ENCODE results near the gene PCBP1.
"Not testable (repeated sequence)": the region's sequence is repeated elsewhere in the genome, so short reads cannot be mapped to it uniquely, and the experiment has no call there.

PCBP1 gene

DNA sequence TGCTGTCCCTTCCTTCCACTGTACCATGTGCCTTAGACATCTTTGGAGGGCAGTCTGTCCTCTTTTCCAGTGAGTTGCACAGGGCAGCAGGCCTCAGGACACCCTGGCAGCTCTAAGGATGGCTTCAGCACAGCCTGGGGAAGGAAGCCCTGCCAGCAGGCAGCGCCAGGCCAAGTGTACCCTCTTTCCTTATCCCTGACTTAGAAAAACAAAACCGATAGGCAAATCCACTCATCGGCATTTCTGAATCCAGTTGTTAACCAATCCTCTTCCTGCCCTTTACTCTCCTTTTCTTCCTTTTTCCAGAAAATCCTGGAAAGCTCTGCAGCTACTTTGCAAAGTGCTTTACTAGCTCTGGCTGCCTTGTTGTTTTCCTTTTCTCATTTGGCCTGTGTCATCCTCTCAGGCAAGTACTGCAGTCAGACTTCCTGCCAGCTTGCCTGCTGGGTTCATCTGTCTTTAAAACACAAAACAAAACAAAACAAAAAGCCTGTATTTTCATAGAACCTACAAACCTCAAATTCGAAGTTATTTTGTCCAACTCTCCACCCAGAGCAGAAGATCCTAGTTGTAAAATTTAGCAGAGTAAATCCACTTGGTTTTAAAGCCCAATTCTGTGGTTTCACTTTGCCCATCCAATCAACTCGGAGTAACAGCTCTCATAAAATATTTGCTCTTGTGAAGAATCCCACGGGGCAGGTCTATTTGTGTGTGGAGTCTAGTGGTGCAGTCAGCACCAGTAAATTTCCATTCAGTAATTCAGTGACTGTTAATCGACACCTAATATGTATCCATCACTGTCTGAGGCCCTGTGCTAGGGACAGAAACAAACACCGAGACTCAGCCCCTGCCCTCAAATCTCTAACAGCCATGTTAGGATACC lies 45.2 kb downstream of the PCBP1 start:
- peak overlapping the region; percentile 63 for H2AFZ ChIP-seq (ENCODE audit: low read length)
- peaks cover 19% of the 10 kb centered on the region for H3F3A ChIP-seq (ENCODE audit: low read depth)
- H3K4me1 ChIP-seq (ENCODE audit: insufficient read depth, low read length, poor library complexity, severe bottlenecking): peaks cover 53% of the 10 kb centered on the region
- H3K9ac ChIP-seq (ENCODE audit: low read depth, low read length, poor library complexity, severe bottlenecking): peak overlapping the region; percentile 74
- no peaks in the 10 kb centered on the region for H3K9me3 ChIP-seq (ENCODE audit: insufficient read depth, low read depth, low read length)
- no peaks in the 10 kb centered on the region for H3K79me2 ChIP-seq (ENCODE audit: insufficient read depth, low read length)
- TF ChIP-seq EZH2phosphoT487 (IDR thresholded peaks at IDR 0.05; ENCODE audit: borderline replicate concordance): no peak
- no peak for TF ChIP-seq CTCF (conservative IDR thresholded peaks at IDR 0.05; ENCODE audit: low read length)
- no peaks in the 10 kb centered on the region for H3K36me3 ChIP-seq (ENCODE audit: insufficient read depth, low read length)
- H3K4me2 ChIP-seq (ENCODE audit: low read depth, low read length, poor library complexity, severe bottlenecking): peak overlapping the region; percentile 82
- peak overlapping the region; percentile 73 for H3K4me3 ChIP-seq (ENCODE audit: low read length, poor library complexity, severe bottlenecking)
- H3K9me2 ChIP-seq (replicated peaks; ENCODE audit: low read depth, low read length): no peaks in the 10 kb centered on the region
- no peaks in the 10 kb centered on the region for H4K20me1 ChIP-seq (ENCODE audit: insufficient read depth, low read length, poor library complexity, severe bottlenecking)
- H3K27me3 ChIP-seq (ENCODE audit: insufficient read depth, low read length, poor library complexity, severe bottlenecking): no peaks in the 10 kb centered on the region

DNA sequence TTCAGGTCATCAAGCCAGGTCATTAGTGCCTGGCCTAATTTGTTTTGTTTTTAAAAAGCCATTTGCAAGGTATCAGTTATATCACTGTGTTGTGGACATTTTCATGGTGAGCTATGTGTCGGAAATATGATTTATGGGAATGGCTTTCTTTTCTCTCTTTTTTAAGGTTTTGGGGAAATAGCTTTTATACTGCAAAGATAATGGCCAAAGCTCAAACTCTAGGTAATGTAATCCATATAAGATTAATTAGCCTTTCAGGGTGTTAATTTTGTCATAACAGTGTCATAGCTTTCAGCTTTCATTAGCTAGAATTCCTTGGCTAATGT lies 45.8 kb downstream of the PCBP1 start:
- H3K9me2 ChIP-seq (replicated peaks; ENCODE audit: low read depth, low read length): no peaks in the 10 kb centered on the region
- H3K4me1 ChIP-seq (ENCODE audit: insufficient read depth, low read length, poor library complexity, severe bottlenecking): peaks cover 53% of the 10 kb centered on the region
- H2AFZ ChIP-seq (ENCODE audit: low read length): peak overlapping the region; percentile 63; the same call in 1 of the 2 replicates
- H3K36me3 ChIP-seq (ENCODE audit: insufficient read depth, low read length): no peaks in the 10 kb centered on the region
- H3K9me3 ChIP-seq (ENCODE audit: insufficient read depth, low read depth, low read length): no peaks in the 10 kb centered on the region
- no peaks in the 10 kb centered on the region for H3K79me2 ChIP-seq (ENCODE audit: insufficient read depth, low read length)
- TF ChIP-seq EZH2phosphoT487 (IDR thresholded peaks at IDR 0.05; ENCODE audit: borderline replicate concordance) (no peak), CTCF (conservative IDR thresholded peaks at IDR 0.05; ENCODE audit: low read length) (no peak)
- no peaks in the 10 kb centered on the region for H4K20me1 ChIP-seq (ENCODE audit: insufficient read depth, low read length, poor library complexity, severe bottlenecking)
- H3K4me3 ChIP-seq (ENCODE audit: low read length, poor library complexity, severe bottlenecking): peak overlapping the region; percentile 73
- H3F3A ChIP-seq (ENCODE audit: low read depth): peaks cover 19% of the 10 kb centered on the region
- no peaks in the 10 kb centered on the region for H3K27me3 ChIP-seq (ENCODE audit: insufficient read depth, low read length, poor library complexity, severe bottlenecking)
- peak overlapping the region; percentile 74 for H3K9ac ChIP-seq (ENCODE audit: low read depth, low read length, poor library complexity, severe bottlenecking)
- peak overlapping the region; percentile 82 for H3K4me2 ChIP-seq (ENCODE audit: low read depth, low read length, poor library complexity, severe bottlenecking)

GRCh38 chr2:70133491-70134322 lies 46.4 kb downstream of the PCBP1 start:
- peaks cover 19% of the 10 kb centered on the region for H3F3A ChIP-seq (ENCODE audit: low read depth)
- no peaks in the 10 kb centered on the region for H3K9me3 ChIP-seq (ENCODE audit: insufficient read depth, low read depth, low read length)
- H3K4me3 ChIP-seq (ENCODE audit: low read length, poor library complexity, severe bottlenecking): peak overlapping the region; percentile 73
- peak overlapping the region; percentile 74 for H3K9ac ChIP-seq (ENCODE audit: low read depth, low read length, poor library complexity, severe bottlenecking)
- no peaks in the 10 kb centered on the region for H4K20me1 ChIP-seq (ENCODE audit: insufficient read depth, low read length, poor library complexity, severe bottlenecking)
- no peak for TF ChIP-seq EZH2phosphoT487 (IDR thresholded peaks at IDR 0.05; ENCODE audit: borderline replicate concordance)
- no peak for TF ChIP-seq CTCF (conservative IDR thresholded peaks at IDR 0.05; ENCODE audit: low read length)
- no peaks in the 10 kb centered on the region for H3K9me2 ChIP-seq (replicated peaks; ENCODE audit: low read depth, low read length)
- H3K79me2 ChIP-seq (ENCODE audit: insufficient read depth, low read length): no peaks in the 10 kb centered on the region
- H3K36me3 ChIP-seq (ENCODE audit: insufficient read depth, low read length): no peaks in the 10 kb centered on the region
- H3K4me1 ChIP-seq (ENCODE audit: insufficient read depth, low read length, poor library complexity, severe bottlenecking): peaks cover 50% of the 10 kb centered on the region
- peak overlapping the region; percentile 82 for H3K4me2 ChIP-seq (ENCODE audit: low read depth, low read length, poor library complexity, severe bottlenecking)
- H2AFZ ChIP-seq (ENCODE audit: low read length): no peak overlapping the region; the same call in 1 of the 2 replicates
- H3K27me3 ChIP-seq (ENCODE audit: insufficient read depth, low read length, poor library complexity, severe bottlenecking): no peaks in the 10 kb centered on the region

GRCh38 chr2:70134323-70134983 lies 47.2 kb downstream of the PCBP1 start:
- Histone ChIP-seq H3F3A (ENCODE audit: low read depth) (peaks cover 19% of the 10 kb centered on the region), H3K4me2 (ENCODE audit: low read depth, low read length, poor library complexity, severe bottlenecking) (peak overlapping the region; percentile 82), H3K9ac (ENCODE audit: low read depth, low read length, poor library complexity, severe bottlenecking) (peak overlapping the region; percentile 74), H3K4me1 (ENCODE audit: insufficient read depth, low read length, poor library complexity, severe bottlenecking) (peaks cover 50% of the 10 kb centered on the region), H3K4me3 (ENCODE audit: low read length, poor library complexity, severe bottlenecking) (peak overlapping the region; percentile 73)
- H3K27me3 ChIP-seq (ENCODE audit: insufficient read depth, low read length, poor library complexity, severe bottlenecking); H3K79me2 ChIP-seq (ENCODE audit: insufficient read depth, low read length); H3K36me3 ChIP-seq (ENCODE audit: insufficient read depth, low read length); H3K9me3 ChIP-seq (ENCODE audit: insufficient read depth, low read depth, low read length); H3K9me2 ChIP-seq (replicated peaks; ENCODE audit: low read depth, low read length); H4K20me1 ChIP-seq (ENCODE audit: insufficient read depth, low read length, poor library complexity, severe bottlenecking); H2AFZ ChIP-seq (ENCODE audit: low read length): not testable (repeated sequence)
